Stimulated activated CD8-positive, alpha-beta memory T cell treated with anti-CD3 and anti-CD28 coated beads, Interleukin-4, amount 100 ng/mL, for 4 hours (primary cell): ENCODE data around the gene CCDC170.

Experiments used
- DNase-seq, 2 donors: peaks; one replicate each; pipeline ENCODE4 v3.0.0-alpha.2; 2020; ENCODE audit warnings: low read depth in 2 of 2, low spot score in 1 of 2

Gene CCDC170

GRCh38 chr6:151649835-151650234 lies 156.0 kb downstream of the CCDC170 start:
- DNase-seq: no peak

GRCh38 chr6:151651639-151652038 lies 157.8 kb downstream of the CCDC170 start:
- DNase-seq: no peak

- no peak for DNase-seq
Observed at GRCh38 chr6:151652325-151652724, 158.5 kb downstream of the CCDC170 start.

GRCh38 chr6:151655099-151655498 lies 161.3 kb downstream of the CCDC170 start:
- no peak for DNase-seq

GRCh38 chr6:151656392-151656791 lies 162.6 kb downstream of the CCDC170 start:
- DNase-seq: no peak

GRCh38 chr6:151658091-151658490 lies 164.3 kb downstream of the CCDC170 start:
- DNase-seq: no peak

GRCh38 chr6:151659212-151659611 lies 165.4 kb downstream of the CCDC170 start:
- DNase-seq: no peak

- no peak for DNase-seq
Observed at GRCh38 chr6:151661509-151661908, 167.7 kb downstream of the CCDC170 start.

GRCh38 chr6:151661928-151662327 lies 168.1 kb downstream of the CCDC170 start:
- DNase-seq: no peak

- DNase-seq: no peak
Observed at GRCh38 chr6:151663559-151663958, 169.7 kb downstream of the CCDC170 start.

GRCh38 chr6:151664390-151664789 lies 170.6 kb downstream of the CCDC170 start:
- DNase-seq: no peak

GRCh38 chr6:151665329-151665728 lies 171.5 kb downstream of the CCDC170 start:
- no peak for DNase-seq

GRCh38 chr6:151666526-151666925 lies 172.7 kb downstream of the CCDC170 start:
- no peak for DNase-seq

- no peak for DNase-seq
Observed at GRCh38 chr6:151669208-151669560, 175.4 kb downstream of the CCDC170 start.

- no peak for DNase-seq
Observed at GRCh38 chr6:151670116-151670515, 176.3 kb downstream of the CCDC170 start.
